HepG2 (cell line): ENCODE results near the gene MYBPC2. TPM values are rescaled to one million over a fixed set of nuclear protein-coding genes. Genes with fewer than 3 reads are reported as not detected.
A peak's percentile ranks its signal among the peaks of the same experiment; 100 is the strongest.

Experiments used
- ATAD3A ChIP-seq: sonication (generic); formaldehyde crosslinking; IDR thresholded peaks from 2 replicates; pipeline ENCODE4 v1.4.0; 2020; ENCODE audit warnings: missing genetic modification reagents
- CHD2 ChIP-seq: IDR thresholded peaks from 2 replicates; pipeline ENCODE4 v1.6.1; 2011; ENCODE audit warnings: low read depth, low read length, improper control_type of control experiment
- EED ChIP-seq: sonication (generic); formaldehyde crosslinking; IDR thresholded peaks from 2 replicates; pipeline ENCODE4 v1.5.0; 2020; ENCODE audit warnings: mild to moderate bottlenecking, missing genetic modification reagents
- FOXA3 ChIP-seq: IDR thresholded peaks from 2 replicates; pipeline ENCODE4 v1.6.1; 2016; ENCODE audit warnings: missing genetic modification reagents, missing compliant biosample characterization
- FOXC1 ChIP-seq: sonication (generic); formaldehyde crosslinking; IDR thresholded peaks from 2 replicates; pipeline ENCODE4 v1.8.0; 2022; ENCODE audit warnings: mild to moderate bottlenecking, missing genetic modification reagents, borderline replicate concordance
- HMG20A ChIP-seq: IDR thresholded peaks from 2 replicates; pipeline ENCODE4 v1.6.1; 2016; ENCODE audit warnings: borderline replicate concordance
- HMGA1 ChIP-seq: sonication (generic); formaldehyde crosslinking; conservative IDR thresholded peaks from 2 replicates; pipeline ENCODE4 v1.4.0; 2020; ENCODE audit warnings: missing genetic modification reagents
- ISX ChIP-seq: sonication (generic); formaldehyde crosslinking; conservative IDR thresholded peaks from 2 replicates; pipeline ENCODE4 v1.5.0; 2020; ENCODE audit warnings: missing genetic modification reagents
- KDM1A ChIP-seq: IDR thresholded peaks from 2 replicates; pipeline ENCODE4 v1.6.1; 2016; ENCODE audit warnings: missing compliant biosample characterization
- NR2F2 ChIP-seq: IDR thresholded peaks from 2 replicates; pipeline ENCODE4 v1.6.1; 2012; ENCODE audit warnings: low read depth, inconsistent platforms, borderline replicate concordance
- RXRA ChIP-seq: sonication (generic); formaldehyde crosslinking; IDR thresholded peaks from 2 replicates; pipeline ENCODE4 v1.5.1; 2020; ENCODE audit warnings: missing genetic modification reagents
- SOX5 ChIP-seq: IDR thresholded peaks from 2 replicates; pipeline ENCODE4 v1.6.1; 2016; ENCODE audit warnings: borderline replicate concordance
- SOX6 ChIP-seq, 2 experiments: fragments of 450-650 bp in 1 of 2; sonication (generic) in 1 of 2; formaldehyde crosslinking in 1 of 2; IDR thresholded peaks; 2 replicates each; pipeline versions ENCODE4 v1.4.0 to v1.6.1; 2017 to 2020; ENCODE audit warnings: antibody characterized with exemption in 1 of 2, mild to moderate bottlenecking in 1 of 2, missing genetic modification reagents in 1 of 2
- SYNCRIP ChIP-seq: fragments of 200-400 bp; formaldehyde crosslinking; IDR thresholded peaks from 2 replicates; pipeline ENCODE4 v1.6.1; 2018; ENCODE audit warnings: mild to moderate bottlenecking, low read depth, low read length; ENCODE audit not compliant: insufficient read depth
- ZKSCAN8 ChIP-seq: IDR thresholded peaks from 2 replicates; pipeline ENCODE4 v1.6.1; 2016; ENCODE audit warnings: borderline replicate concordance, missing genetic modification reagents, missing compliant biosample characterization
- polyA plus RNA-seq, 8 experiments: library from polyadenylated mRNA; depleted of rRNA in 3 of 8; stranded (reverse) in 7 of 8; unstranded in 1 of 8; fragments of >200 nt; fragmentation: Illumina TruSeq in 4 of 8; extraction: Trizol in 4 of 8; gene quantifications; 2 replicates each; pipeline versions ENCODE4 v1.2.1 to v1.2.3, GENCODE V29; 2011 to 2016; ENCODE audit warnings: low read depth in 4 of 8, missing spikeins in 1 of 8, mixed read lengths in 1 of 8; ENCODE audit not compliant: insufficient read depth in 1 of 8
- total RNA-seq, 5 experiments: library from RNA; depleted of rRNA; stranded (reverse); fragments of >200 nt; fragmentation: Illumina TruSeq; extraction: Trizol; gene quantifications; 2 replicates each; pipeline ENCODE4 v1.2.3, GENCODE V29; 2016; ENCODE audit warnings: low read depth in 1 of 5
- TF ChIP-seq, protein P1 (sequence below): sonication (generic); formaldehyde crosslinking; IDR thresholded peaks from 2 replicates; pipeline ENCODE4 v1.9.0; 2021; ENCODE audit warnings: mild to moderate bottlenecking, missing genetic modification reagents
- TF ChIP-seq, protein P2 (sequence below): sonication (generic); formaldehyde crosslinking; IDR thresholded peaks from 2 replicates; pipeline ENCODE4 v1.4.0; 2020; ENCODE audit warnings: missing genetic modification reagents
- TF ChIP-seq, protein P3 (sequence below): sonication (generic); formaldehyde crosslinking; conservative IDR thresholded peaks from 2 replicates; pipeline ENCODE4 v1.4.0; 2020; ENCODE audit warnings: missing genetic modification reagents

MYBPC2 gene
- total and polyA plus RNA-seq, 2 of the 13 experiments (the other 11 are each of a cell fraction or from before 2014, with no cell fraction given): not detected

DNA sequence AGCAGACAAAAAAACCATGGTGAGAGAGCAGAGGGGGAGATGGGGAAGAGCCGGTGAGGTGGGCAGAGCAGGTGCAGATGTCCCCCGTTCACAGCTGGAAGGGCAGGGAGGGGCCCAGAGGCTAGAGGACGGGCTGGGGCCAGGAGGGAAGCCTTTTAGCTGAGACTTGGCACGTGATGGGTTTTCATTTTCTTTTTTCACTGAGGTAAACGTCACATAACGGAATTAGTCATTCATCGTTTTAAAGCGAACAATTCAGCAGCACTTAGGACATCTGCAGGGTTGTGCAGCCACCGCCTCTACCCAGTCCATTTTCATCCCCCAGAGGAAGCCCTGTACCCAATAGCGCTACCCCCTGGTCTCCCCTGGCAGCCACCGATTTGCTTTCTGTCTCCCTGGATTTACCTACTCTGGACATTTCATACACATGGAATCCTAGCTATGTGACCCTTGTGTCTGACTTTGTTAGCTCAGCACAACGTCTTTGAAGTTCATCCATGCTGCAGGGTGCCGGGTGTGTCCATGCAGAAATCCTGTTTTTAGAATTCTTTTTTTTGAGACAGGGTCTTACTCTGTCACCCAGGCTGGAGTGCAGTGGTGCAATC lies 27.6 kb downstream of the MYBPC2 start (continued):
- TF ChIP-seq, protein P1, sequence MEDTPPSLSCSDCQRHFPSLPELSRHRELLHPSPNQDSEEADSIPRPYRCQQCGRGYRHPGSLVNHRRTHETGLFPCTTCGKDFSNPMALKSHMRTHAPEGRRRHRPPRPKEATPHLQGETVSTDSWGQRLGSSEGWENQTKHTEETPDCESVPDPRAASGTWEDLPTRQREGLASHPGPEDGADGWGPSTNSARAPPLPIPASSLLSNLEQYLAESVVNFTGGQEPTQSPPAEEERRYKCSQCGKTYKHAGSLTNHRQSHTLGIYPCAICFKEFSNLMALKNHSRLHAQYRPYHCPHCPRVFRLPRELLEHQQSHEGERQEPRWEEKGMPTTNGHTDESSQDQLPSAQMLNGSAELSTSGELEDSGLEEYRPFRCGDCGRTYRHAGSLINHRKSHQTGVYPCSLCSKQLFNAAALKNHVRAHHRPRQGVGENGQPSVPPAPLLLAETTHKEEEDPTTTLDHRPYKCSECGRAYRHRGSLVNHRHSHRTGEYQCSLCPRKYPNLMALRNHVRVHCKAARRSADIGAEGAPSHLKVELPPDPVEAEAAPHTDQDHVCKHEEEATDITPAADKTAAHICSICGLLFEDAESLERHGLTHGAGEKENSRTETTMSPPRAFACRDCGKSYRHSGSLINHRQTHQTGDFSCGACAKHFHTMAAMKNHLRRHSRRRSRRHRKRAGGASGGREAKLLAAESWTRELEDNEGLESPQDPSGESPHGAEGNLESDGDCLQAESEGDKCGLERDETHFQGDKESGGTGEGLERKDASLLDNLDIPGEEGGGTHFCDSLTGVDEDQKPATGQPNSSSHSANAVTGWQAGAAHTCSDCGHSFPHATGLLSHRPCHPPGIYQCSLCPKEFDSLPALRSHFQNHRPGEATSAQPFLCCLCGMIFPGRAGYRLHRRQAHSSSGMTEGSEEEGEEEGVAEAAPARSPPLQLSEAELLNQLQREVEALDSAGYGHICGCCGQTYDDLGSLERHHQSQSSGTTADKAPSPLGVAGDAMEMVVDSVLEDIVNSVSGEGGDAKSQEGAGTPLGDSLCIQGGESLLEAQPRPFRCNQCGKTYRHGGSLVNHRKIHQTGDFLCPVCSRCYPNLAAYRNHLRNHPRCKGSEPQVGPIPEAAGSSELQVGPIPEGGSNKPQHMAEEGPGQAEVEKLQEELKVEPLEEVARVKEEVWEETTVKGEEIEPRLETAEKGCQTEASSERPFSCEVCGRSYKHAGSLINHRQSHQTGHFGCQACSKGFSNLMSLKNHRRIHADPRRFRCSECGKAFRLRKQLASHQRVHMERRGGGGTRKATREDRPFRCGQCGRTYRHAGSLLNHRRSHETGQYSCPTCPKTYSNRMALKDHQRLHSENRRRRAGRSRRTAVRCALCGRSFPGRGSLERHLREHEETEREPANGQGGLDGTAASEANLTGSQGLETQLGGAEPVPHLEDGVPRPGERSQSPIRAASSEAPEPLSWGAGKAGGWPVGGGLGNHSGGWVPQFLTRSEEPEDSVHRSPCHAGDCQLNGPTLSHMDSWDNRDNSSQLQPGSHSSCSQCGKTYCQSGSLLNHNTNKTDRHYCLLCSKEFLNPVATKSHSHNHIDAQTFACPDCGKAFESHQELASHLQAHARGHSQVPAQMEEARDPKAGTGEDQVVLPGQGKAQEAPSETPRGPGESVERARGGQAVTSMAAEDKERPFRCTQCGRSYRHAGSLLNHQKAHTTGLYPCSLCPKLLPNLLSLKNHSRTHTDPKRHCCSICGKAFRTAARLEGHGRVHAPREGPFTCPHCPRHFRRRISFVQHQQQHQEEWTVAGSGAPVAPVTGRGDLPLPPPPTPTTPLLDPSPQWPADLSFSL (CRISPR knock-in tag): no peak
- TF ChIP-seq ISX (CRISPR knock-in tag) (no peak), FOXA3 (peak; percentile 42; the same call in 1 of the 2 replicates), EED (CRISPR knock-in tag) (no peak), FOXC1 (CRISPR knock-in tag) (no peak), NR2F2 (peak; percentile 71; the same call in 1 of the 2 replicates), ATAD3A (CRISPR knock-in tag) (no peak), SOX6 (IDR thresholded peaks at IDR 0.05) (no peak), SOX6 (CRISPR knock-in tag; IDR thresholded peaks at IDR 0.05) (peak; percentile 27; the same call in 1 of the 2 replicates), HMG20A (0 out of 2 replicates have a peak, but pooled peaks have one; percentile 35), HMGA1 (no peak), CHD2 (no peak), SYNCRIP (no peak), RXRA (no peak), ZKSCAN8 (no peak), KDM1A (CRISPR knock-in tag) (no peak), SOX5 (CRISPR knock-in tag) (peak; percentile 57; the same call in 1 of the 2 replicates)
- TF ChIP-seq, protein P2, sequence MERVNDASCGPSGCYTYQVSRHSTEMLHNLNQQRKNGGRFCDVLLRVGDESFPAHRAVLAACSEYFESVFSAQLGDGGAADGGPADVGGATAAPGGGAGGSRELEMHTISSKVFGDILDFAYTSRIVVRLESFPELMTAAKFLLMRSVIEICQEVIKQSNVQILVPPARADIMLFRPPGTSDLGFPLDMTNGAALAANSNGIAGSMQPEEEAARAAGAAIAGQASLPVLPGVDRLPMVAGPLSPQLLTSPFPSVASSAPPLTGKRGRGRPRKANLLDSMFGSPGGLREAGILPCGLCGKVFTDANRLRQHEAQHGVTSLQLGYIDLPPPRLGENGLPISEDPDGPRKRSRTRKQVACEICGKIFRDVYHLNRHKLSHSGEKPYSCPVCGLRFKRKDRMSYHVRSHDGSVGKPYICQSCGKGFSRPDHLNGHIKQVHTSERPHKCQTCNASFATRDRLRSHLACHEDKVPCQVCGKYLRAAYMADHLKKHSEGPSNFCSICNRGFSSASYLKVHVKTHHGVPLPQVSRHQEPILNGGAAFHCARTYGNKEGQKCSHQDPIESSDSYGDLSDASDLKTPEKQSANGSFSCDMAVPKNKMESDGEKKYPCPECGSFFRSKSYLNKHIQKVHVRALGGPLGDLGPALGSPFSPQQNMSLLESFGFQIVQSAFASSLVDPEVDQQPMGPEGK: no peak
- TF ChIP-seq, protein P3, sequence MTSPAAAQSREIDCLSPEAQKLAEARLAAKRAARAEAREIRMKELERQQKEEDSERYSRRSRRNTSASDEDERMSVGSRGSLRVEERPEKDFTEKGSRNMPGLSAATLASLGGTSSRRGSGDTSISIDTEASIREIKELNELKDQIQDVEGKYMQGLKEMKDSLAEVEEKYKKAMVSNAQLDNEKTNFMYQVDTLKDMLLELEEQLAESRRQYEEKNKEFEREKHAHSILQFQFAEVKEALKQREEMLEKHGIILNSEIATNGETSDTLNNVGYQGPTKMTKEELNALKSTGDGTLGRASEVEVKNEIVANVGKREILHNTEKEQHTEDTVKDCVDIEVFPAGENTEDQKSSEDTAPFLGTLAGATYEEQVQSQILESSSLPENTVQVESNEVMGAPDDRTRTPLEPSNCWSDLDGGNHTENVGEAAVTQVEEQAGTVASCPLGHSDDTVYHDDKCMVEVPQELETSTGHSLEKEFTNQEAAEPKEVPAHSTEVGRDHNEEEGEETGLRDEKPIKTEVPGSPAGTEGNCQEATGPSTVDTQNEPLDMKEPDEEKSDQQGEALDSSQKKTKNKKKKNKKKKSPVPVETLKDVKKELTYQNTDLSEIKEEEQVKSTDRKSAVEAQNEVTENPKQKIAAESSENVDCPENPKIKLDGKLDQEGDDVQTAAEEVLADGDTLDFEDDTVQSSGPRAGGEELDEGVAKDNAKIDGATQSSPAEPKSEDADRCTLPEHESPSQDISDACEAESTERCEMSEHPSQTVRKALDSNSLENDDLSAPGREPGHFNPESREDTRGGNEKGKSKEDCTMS (CRISPR knock-in tag): no peak
